ENCODE measurements around the gene ENO1.
"Not testable (repeated sequence)": the region's sequence is repeated elsewhere in the genome, so short reads cannot be mapped to it uniquely, and the experiment has no call there.

ENO1 gene

GRCh38 chr1:8884105-8884504, 5.6 kb upstream of the ENO1 start:
- not testable (repeated sequence) for H2BK5ac ChIP-seq (ENCODE audit: low read length); H2BK120ac ChIP-seq (ENCODE audit: low read depth, low read length); H3K9me3 ChIP-seq (replicated peaks in 1 of 2; ENCODE audit: control insufficient read depth in 2 of 2, insufficient read depth in 1 of 2, low read depth in 1 of 2, low read length in 2 of 2); H2BK15ac ChIP-seq (ENCODE audit: low read length); H3K4me2 ChIP-seq (ENCODE audit: insufficient read depth, low read length, poor library complexity, severe bottlenecking); H3K27me3 ChIP-seq (ENCODE audit: control insufficient read depth in 3 of 3, insufficient read depth in 3 of 3, low read depth in 1 of 3, low read length in 3 of 3); DNase-seq (ENCODE audit: low spot score); H2BK12ac ChIP-seq (ENCODE audit: low read length); H3K14ac ChIP-seq (ENCODE audit: low read length); H3K36me3 ChIP-seq (replicated peaks in 1 of 2; ENCODE audit: control insufficient read depth in 2 of 2, insufficient read depth in 2 of 2, low read length in 2 of 2); H4K8ac ChIP-seq (ENCODE audit: low read depth, low read length); H3K18ac ChIP-seq (ENCODE audit: low read length); H2AK5ac ChIP-seq (ENCODE audit: low read depth, low read length); H3K23ac ChIP-seq (ENCODE audit: low read depth, low read length, poor library complexity); H3K4me3 ChIP-seq (ENCODE audit: low read length in 2 of 2); H4K91ac ChIP-seq (ENCODE audit: low read depth, low read length, poor library complexity); H3K4ac ChIP-seq (ENCODE audit: low read length); H3K27ac ChIP-seq (replicated peaks; ENCODE audit: low read length); H2AFZ ChIP-seq (ENCODE audit: low read length); H3K9ac ChIP-seq (ENCODE audit: low read depth, low read length, poor library complexity); H3K79me1 ChIP-seq (ENCODE audit: low read depth, low read length)
- H3K4me1 ChIP-seq (ENCODE audit: control insufficient read depth in 2 of 2, insufficient read depth in 1 of 2, low read depth in 1 of 2, low read length in 2 of 2), result peaks cover 8 to 17% of the 10 kb centered on the region in 2 donors
- WGBS, 2 donors (ENCODE audit: extremely low coverage in 2 of 2, insufficient read length in 2 of 2, insufficient replicate concordance in 1 of 2), result no CpG with 5 or more reads among the region's 13 CpGs

GRCh38 chr1:8883491-8883890, 5.0 kb upstream of the ENO1 start:
- H3K79me1 ChIP-seq (ENCODE audit: low read depth, low read length), result no peaks in the 10 kb centered on the region

GRCh38 chr1:8879922-8880676, 1.6 kb upstream of the ENO1 start:
- Histone ChIP-seq H2BK5ac (ENCODE audit: low read length) (no peak overlapping the region), H3K27ac (replicated peaks; ENCODE audit: low read length) (no peak overlapping the region), H3K79me1 (ENCODE audit: low read depth, low read length) (peaks cover 7% of the 10 kb centered on the region), H2BK15ac (ENCODE audit: low read length) (no peak overlapping the region), H4K8ac (ENCODE audit: low read depth, low read length) (no peak overlapping the region), H3K23ac (ENCODE audit: low read depth, low read length, poor library complexity) (no peak overlapping the region), H2BK120ac (ENCODE audit: low read depth, low read length) (no peak overlapping the region), H2AFZ (ENCODE audit: low read length) (peak overlapping the region; percentile 50), H2AK5ac (ENCODE audit: low read depth, low read length) (no peak overlapping the region), H3K4me2 (ENCODE audit: insufficient read depth, low read length, poor library complexity, severe bottlenecking) (no peak overlapping the region), H3K36me3 (replicated peaks in 1 of 2; ENCODE audit: control insufficient read depth in 2 of 2, insufficient read depth in 2 of 2, low read length in 2 of 2) (peaks cover 0 to 23% of the 10 kb centered on the region in 2 donors), H3K4me3 (ENCODE audit: low read length in 2 of 2) (peak overlapping the region in 1 of 2 donors; percentile 96), H3K4ac (ENCODE audit: low read length) (no peak overlapping the region), H3K14ac (ENCODE audit: low read length) (no peak overlapping the region), H3K9ac (ENCODE audit: low read depth, low read length, poor library complexity) (no peak overlapping the region), H2BK12ac (ENCODE audit: low read length) (no peak overlapping the region), H4K91ac (ENCODE audit: low read depth, low read length, poor library complexity) (no peak overlapping the region), H3K27me3 (ENCODE audit: control insufficient read depth in 3 of 3, insufficient read depth in 3 of 3, low read depth in 1 of 3, low read length in 3 of 3) (no peaks in the 10 kb centered on the region), H3K18ac (ENCODE audit: low read length) (no peak overlapping the region), H3K9me3 (replicated peaks in 1 of 2; ENCODE audit: control insufficient read depth in 2 of 2, insufficient read depth in 1 of 2, low read depth in 1 of 2, low read length in 2 of 2) (no peaks in the 10 kb centered on the region), H3K4me1 (ENCODE audit: control insufficient read depth in 2 of 2, insufficient read depth in 1 of 2, low read depth in 1 of 2, low read length in 2 of 2) (peaks cover 3 to 26% of the 10 kb centered on the region in 2 donors)
- no CpG with 5 or more reads among the region's 9 CpGs for WGBS, 2 donors (ENCODE audit: extremely low coverage in 2 of 2, insufficient read length in 2 of 2, insufficient replicate concordance in 1 of 2)
- DNase-seq (ENCODE audit: low spot score), result no peak

More at GRCh38 chr1:8883491-8883890, 5.0 kb upstream of the ENO1 start:
- Histone ChIP-seq H3K9me3 (replicated peaks in 1 of 2; ENCODE audit: control insufficient read depth in 2 of 2, insufficient read depth in 1 of 2, low read depth in 1 of 2, low read length in 2 of 2) (no peaks in the 10 kb centered on the region), H2BK12ac (ENCODE audit: low read length) (no peak overlapping the region), H2BK15ac (ENCODE audit: low read length) (no peak overlapping the region), H3K27ac (replicated peaks; ENCODE audit: low read length) (no peak overlapping the region), H4K91ac (ENCODE audit: low read depth, low read length, poor library complexity) (no peak overlapping the region), H3K27me3 (ENCODE audit: control insufficient read depth in 3 of 3, insufficient read depth in 3 of 3, low read depth in 1 of 3, low read length in 3 of 3) (no peaks in the 10 kb centered on the region), H3K36me3 (replicated peaks in 1 of 2; ENCODE audit: control insufficient read depth in 2 of 2, insufficient read depth in 2 of 2, low read length in 2 of 2) (no peaks in the 10 kb centered on the region), H3K14ac (ENCODE audit: low read length) (no peak overlapping the region), H4K8ac (ENCODE audit: low read depth, low read length) (no peak overlapping the region), H2BK120ac (ENCODE audit: low read depth, low read length) (no peak overlapping the region), H2AFZ (ENCODE audit: low read length) (no peak overlapping the region), H3K9ac (ENCODE audit: low read depth, low read length, poor library complexity) (no peak overlapping the region), H3K4me3 (ENCODE audit: low read length in 2 of 2) (no peak overlapping the region), H3K4me2 (ENCODE audit: insufficient read depth, low read length, poor library complexity, severe bottlenecking) (no peak overlapping the region), H3K18ac (ENCODE audit: low read length) (no peak overlapping the region), H3K4me1 (ENCODE audit: control insufficient read depth in 2 of 2, insufficient read depth in 1 of 2, low read depth in 1 of 2, low read length in 2 of 2) (peaks cover 8 to 17% of the 10 kb centered on the region in 2 donors), H3K23ac (ENCODE audit: low read depth, low read length, poor library complexity) (no peak overlapping the region), H2AK5ac (ENCODE audit: low read depth, low read length) (no peak overlapping the region), H3K4ac (ENCODE audit: low read length) (no peak overlapping the region), H2BK5ac (ENCODE audit: low read length) (no peak overlapping the region)
- DNase-seq (ENCODE audit: low spot score), result no peak
- no CpG with 5 or more reads among the region's 3 CpGs for WGBS, 2 donors (ENCODE audit: extremely low coverage in 2 of 2, insufficient read length in 2 of 2, insufficient replicate concordance in 1 of 2)

- H3K9ac ChIP-seq (ENCODE audit: low read depth, low read length, poor library complexity), result no peak overlapping the region
- H3K18ac ChIP-seq (ENCODE audit: low read length), result no peak overlapping the region
- no peak overlapping the region for H2BK5ac ChIP-seq (ENCODE audit: low read length)
- H2BK12ac ChIP-seq (ENCODE audit: low read length), result no peak overlapping the region
- DNase-seq (ENCODE audit: low spot score), result no peak
- peak overlapping the region; percentile 63 for H2BK120ac ChIP-seq (ENCODE audit: low read depth, low read length)
- peak overlapping the region; percentile 99 for H2AFZ ChIP-seq (ENCODE audit: low read length)
- peak overlapping the region; percentile 83 to 96 for H3K4me3 ChIP-seq (ENCODE audit: low read length in 2 of 2)
- no peak overlapping the region for H3K4ac ChIP-seq (ENCODE audit: low read length)
- no peak overlapping the region for H4K91ac ChIP-seq (ENCODE audit: low read depth, low read length, poor library complexity)
- no peak overlapping the region for H4K8ac ChIP-seq (ENCODE audit: low read depth, low read length)
- peaks cover 5 to 29% of the 10 kb centered on the region in 2 donors for H3K36me3 ChIP-seq (replicated peaks in 1 of 2; ENCODE audit: control insufficient read depth in 2 of 2, insufficient read depth in 2 of 2, low read length in 2 of 2)
- no peak overlapping the region for H3K27ac ChIP-seq (replicated peaks; ENCODE audit: low read length)
- H3K4me1 ChIP-seq (ENCODE audit: control insufficient read depth in 2 of 2, insufficient read depth in 1 of 2, low read depth in 1 of 2, low read length in 2 of 2), result peaks cover 3 to 30% of the 10 kb centered on the region in 2 donors
- H3K9me3 ChIP-seq (replicated peaks in 1 of 2; ENCODE audit: control insufficient read depth in 2 of 2, insufficient read depth in 1 of 2, low read depth in 1 of 2, low read length in 2 of 2), result no peaks in the 10 kb centered on the region
- H2AK5ac ChIP-seq (ENCODE audit: low read depth, low read length), result no peak overlapping the region
- H2BK15ac ChIP-seq (ENCODE audit: low read length), result peak overlapping the region; percentile 45
- no peak overlapping the region for H3K23ac ChIP-seq (ENCODE audit: low read depth, low read length, poor library complexity)
- H3K14ac ChIP-seq (ENCODE audit: low read length), result no peak overlapping the region
- H3K79me1 ChIP-seq (ENCODE audit: low read depth, low read length), result peaks cover 7% of the 10 kb centered on the region
- peak overlapping the region; percentile 74 for H3K4me2 ChIP-seq (ENCODE audit: insufficient read depth, low read length, poor library complexity, severe bottlenecking)
- WGBS, 2 donors (ENCODE audit: extremely low coverage in 2 of 2, insufficient read length in 2 of 2, insufficient replicate concordance in 1 of 2), result no CpG with 5 or more reads among the region's 11 CpGs
- no peaks in the 10 kb centered on the region for H3K27me3 ChIP-seq (ENCODE audit: control insufficient read depth in 3 of 3, insufficient read depth in 3 of 3, low read depth in 1 of 3, low read length in 3 of 3)
Observed at GRCh38 chr1:8879464-8879921, 1.0 kb upstream of the ENO1 start.
